Measurements from ENCODE around the gene AARSD1. TPM values are rescaled to one million over a fixed set of nuclear protein-coding genes. Genes with fewer than 3 reads are reported as not detected.
"Not testable (repeated sequence)": the region's sequence is repeated elsewhere in the genome, so short reads cannot be mapped to it uniquely, and the experiment has no call there.

The AARSD1 gene
- polyA plus RNA-seq, 3 donors, result 54.0 to 79.0 (median 77.8) TPM

GRCh38 chr17:42928714-42929496, 35.3 kb downstream of the AARSD1 start:
- DNase-seq, result peak; percentile 37

GRCh38 chr17:42924891-42925290, 39.4 kb downstream of the AARSD1 start:
- no peak for DNase-seq

- DNase-seq, result not testable (repeated sequence)
These were observed 40.8 kb downstream of the AARSD1 start for GRCh38 chr17:42923472-42923871.

- no peak for DNase-seq
These were observed 42.0 kb downstream of the AARSD1 start for GRCh38 chr17:42922294-42922693.

GRCh38 chr17:42920922-42921321, 43.3 kb downstream of the AARSD1 start:
- DNase-seq, result no peak

GRCh38 chr17:42920106-42920900, 44.0 kb downstream of the AARSD1 start:
- DNase-seq, result no peak

GRCh38 chr17:42919522-42920077, 44.7 kb downstream of the AARSD1 start:
- DNase-seq, result not testable (repeated sequence)

- DNase-seq, result no peak
These were observed 45.2 kb downstream of the AARSD1 start for GRCh38 chr17:42918902-42919521.

- DNase-seq, result no peak
These were observed 47.0 kb downstream of the AARSD1 start for GRCh38 chr17:42917236-42917603.

GRCh38 chr17:42916388-42917235, 47.6 kb downstream of the AARSD1 start:
- not testable (repeated sequence) for DNase-seq

GRCh38 chr17:42915288-42915687, 49.0 kb downstream of the AARSD1 start:
- DNase-seq, result not testable (repeated sequence)

GRCh38 chr17:42913981-42914617, 50.2 kb downstream of the AARSD1 start:
- DNase-seq, result no peak

- DNase-seq, result no peak
These were observed 50.7 kb downstream of the AARSD1 start for GRCh38 chr17:42913522-42913921.

GRCh38 chr17:42908872-42909700, 55.2 kb downstream of the AARSD1 start:
- no peak for DNase-seq

- DNase-seq, result no peak
These were observed 57.3 kb downstream of the AARSD1 start for GRCh38 chr17:42906772-42907446.

- DNase-seq, result no peak
These were observed 60.2 kb downstream of the AARSD1 start for GRCh38 chr17:42904110-42904469.

GRCh38 chr17:42901535-42902229, 62.6 kb downstream of the AARSD1 start:
- no peak for DNase-seq
